HepG2 (cell line): ENCODE measurements around the gene FXYD6. TPM values are rescaled to one million over a fixed set of nuclear protein-coding genes. Genes with fewer than 3 reads are reported as not detected.
"Not testable (repeated sequence)": the region's sequence is repeated elsewhere in the genome, so short reads cannot be mapped to it uniquely, and the experiment has no call there.

Experiments used
- ATAC-seq: fragments of 200-7000 bp; cut with Tn5 transposase; 3 replicates; pipeline ENCODE4 v1.9.1; 2020; ENCODE audit warnings: mild to moderate bottlenecking, moderate library complexity
- BruUV-seq: library from RNA; stranded (reverse); fragments of 400-500 nt; replicated peaks from 2 replicates; lab custom pipeline; 2021; lab: Mats Ljungman, UMichigan
- CTCF ChIA-PET: fragments of 300-600 bp; formaldehyde crosslinking; extraction: SDS; loops from one replicate; lab custom pipeline; 2021; ENCODE audit warnings: low total read pairs, inconsistent platforms, low intra/inter-chr PET ratio; lab: Yijun Ruan, JAX
- POLR2A ChIA-PET: fragments of 350-600 bp; sonication (Branson Sonifier 250); formaldehyde crosslinking; loops from one replicate; lab custom pipeline; 2020; ENCODE audit warnings: antibody characterized with exemption, inconsistent platforms; lab: Yijun Ruan, JAX
- DNase-seq: peaks from one replicate; pipeline ENCODE4 v3.0.0-alpha.2; 2015; ENCODE audit warnings: low spot score
- FAIRE-seq: peaks from 3 replicates; lab custom pipeline; 2011; peaks lifted over from hg19 to GRCh38; lab: Jason Lieb, UNC
- H2AFZ ChIP-seq: one replicate; pipeline ENCODE4 v1.6.1; 2011; ENCODE audit warnings: low read length, inconsistent platforms
- H3K27ac ChIP-seq: fragments of 300-600 bp; 3 replicates; pipeline ENCODE4 v1.8.0; 2011; ENCODE audit warnings: mixed run types, mild to moderate bottlenecking, mixed read lengths, low read length, inconsistent platforms; ENCODE audit not compliant: insufficient read depth; ENCODE audit errors: extremely low read length
- H3K27me3 ChIP-seq, 2 experiments: fragments of 200-600 bp in 1 of 2; 2 replicates in 1 of 2; 3 replicates in 1 of 2; pipeline versions ENCODE4 v1.6.0 to v1.8.0; 2011; ENCODE audit warnings: low read length in 2 of 2, mild to moderate bottlenecking in 2 of 2, moderate library complexity in 2 of 2, inconsistent platforms in 1 of 2; ENCODE audit not compliant: insufficient read depth in 2 of 2, control insufficient read depth in 1 of 2
- H3K36me3 ChIP-seq, 2 experiments: fragments of 200-600 bp in 1 of 2; replicated peaks in 1 of 2; 2 replicates in 1 of 2; 3 replicates in 1 of 2; pipeline versions ENCODE4 v1.5.1 to v1.8.0; 2011; ENCODE audit warnings: low read length in 2 of 2, inconsistent platforms in 1 of 2; ENCODE audit not compliant: insufficient read depth in 2 of 2, control insufficient read depth in 1 of 2
- H3K4me1 ChIP-seq: 2 replicates; pipeline ENCODE4 v1.5.1; 2012; ENCODE audit warnings: low read length, inconsistent platforms; ENCODE audit not compliant: insufficient read depth
- H3K4me2 ChIP-seq: 2 replicates; pipeline ENCODE4 v1.6.0; 2011; ENCODE audit warnings: low read depth, low read length, inconsistent platforms
- H3K4me3 ChIP-seq, 3 experiments: fragments of 200-600 bp in 1 of 3; sonication (generic), shearing (Covaris generic) in 1 of 3; replicated peaks in 1 of 3; 2 replicates each; pipeline ENCODE4 v1.5.1; 2011 to 2016; ENCODE audit warnings: low read length in 3 of 3, inconsistent platforms in 2 of 3, low read depth in 2 of 3, mild to moderate bottlenecking in 2 of 3, control low read depth in 1 of 3, mixed read lengths in 1 of 3; ENCODE audit not compliant: insufficient read depth in 1 of 3
- H3K79me2 ChIP-seq: one replicate; pipeline ENCODE4 v1.6.1; 2011; ENCODE audit warnings: low read length, inconsistent platforms; ENCODE audit not compliant: insufficient read depth
- H3K9ac ChIP-seq: 2 replicates; pipeline ENCODE4 v1.6.0; 2011; ENCODE audit warnings: mild to moderate bottlenecking, low read depth, low read length, inconsistent platforms; ENCODE audit not compliant: insufficient read depth
- H3K9me3 ChIP-seq: 2 replicates; pipeline ENCODE4 v1.5.1; 2012; ENCODE audit warnings: mild to moderate bottlenecking, low read length
- H4K20me1 ChIP-seq: 2 replicates; pipeline ENCODE4 v1.6.0; 2011; ENCODE audit warnings: inconsistent platforms, mild to moderate bottlenecking, low read length, moderate library complexity; ENCODE audit not compliant: insufficient read depth
- CHD4 ChIP-seq: fragments of 200-600 bp; sonication (generic); IDR thresholded peaks from 2 replicates; pipeline ENCODE4 v1.7.0; 2017; ENCODE audit warnings: mild to moderate bottlenecking, low read length, borderline replicate concordance
- HDAC6 ChIP-seq: fragments of 200-600 bp; sonication (generic); IDR thresholded peaks from 2 replicates; pipeline ENCODE4 v1.7.0; 2017; ENCODE audit warnings: mild to moderate bottlenecking, antibody characterized with exemption, low read length, low read depth
- RFX1 ChIP-seq: fragments of 450-650 bp; IDR thresholded peaks from 2 replicates; pipeline ENCODE4 v1.6.1; 2017
- TBX2 ChIP-seq: sonication (generic); formaldehyde crosslinking; IDR thresholded peaks from 2 replicates; pipeline ENCODE4 v1.5.0; 2020; ENCODE audit warnings: missing genetic modification reagents, mild to moderate bottlenecking, borderline replicate concordance
- TOE1 ChIP-seq: sonication (generic); formaldehyde crosslinking; IDR thresholded peaks from 2 replicates; pipeline ENCODE4 v1.4.0; 2020; ENCODE audit warnings: mild to moderate bottlenecking, missing genetic modification reagents
- YEATS4 ChIP-seq: sonication (generic); formaldehyde crosslinking; IDR thresholded peaks from 2 replicates; pipeline ENCODE4 v1.4.0; 2020; ENCODE audit warnings: missing genetic modification reagents, borderline replicate concordance
- ZFP62 ChIP-seq: sonication (generic); formaldehyde crosslinking; IDR thresholded peaks from 2 replicates; pipeline ENCODE4 v1.4.0; 2020; ENCODE audit warnings: missing genetic modification reagents
- ZFP90 ChIP-seq: sonication (generic); formaldehyde crosslinking; IDR thresholded peaks from 2 replicates; pipeline ENCODE4 v1.8.0; 2022; ENCODE audit warnings: missing genetic modification reagents, mild to moderate bottlenecking, inconsistent platforms, borderline replicate concordance
- ZNF18 ChIP-seq: sonication (generic); formaldehyde crosslinking; IDR thresholded peaks from 2 replicates; pipeline ENCODE4 v1.8.0; 2022; ENCODE audit warnings: mild to moderate bottlenecking, missing genetic modification reagents; ENCODE audit not compliant: insufficient replicate concordance
- ZNF33A ChIP-seq: sonication (generic); formaldehyde crosslinking; IDR thresholded peaks from 2 replicates; pipeline ENCODE4 v1.5.1; 2020; ENCODE audit warnings: missing genetic modification reagents, mild to moderate bottlenecking, moderate library complexity, borderline replicate concordance
- ZNF414 ChIP-seq: sonication (generic); formaldehyde crosslinking; IDR thresholded peaks from 2 replicates; pipeline ENCODE4 v1.5.0; 2020; ENCODE audit warnings: missing genetic modification reagents
- ZNF678 ChIP-seq: sonication (generic); formaldehyde crosslinking; IDR thresholded peaks from 2 replicates; pipeline ENCODE4 v1.4.0; 2020; ENCODE audit warnings: mild to moderate bottlenecking, missing genetic modification reagents
- ZSCAN5A ChIP-seq: sonication (generic); formaldehyde crosslinking; IDR thresholded peaks from 2 replicates; pipeline ENCODE4 v1.8.0; 2022; ENCODE audit warnings: mild to moderate bottlenecking, missing genetic modification reagents, borderline replicate concordance
- WGBS: methylation state at CpG from one replicate; pipeline ENCODE4 v1.1.6; 2017; ENCODE audit warnings: low lambda C conversion rate; 5-methylcytosine and 5-hydroxymethylcytosine counted together
- in situ Hi-C: cut with HindIII; loops from 2 replicates; pipeline ENCODE4 v1.10.0; 2017; ENCODE audit warnings: low pct_unique_long_range_greater_than_20kb; ENCODE audit not compliant: extremely low pct_ligation_motif_present
- intact Hi-C: fragments of 100-400 bp; cut with micrococcal nuclease; formaldehyde crosslinking; loops from one replicate; pipeline ENCODE4 v1.10.0; 2022; ENCODE audit not compliant: unreplicated experiment
- polyA plus RNA-seq, 8 experiments: library from polyadenylated mRNA; depleted of rRNA in 3 of 8; stranded (reverse) in 7 of 8; unstranded in 1 of 8; fragments of >200 nt; fragmentation: Illumina TruSeq in 4 of 8; extraction: Trizol in 4 of 8; gene quantifications; 2 replicates each; pipeline versions ENCODE4 v1.2.1 to v1.2.3, GENCODE V29; 2011 to 2016; ENCODE audit warnings: low read depth in 4 of 8, missing spikeins in 1 of 8, mixed read lengths in 1 of 8; ENCODE audit not compliant: insufficient read depth in 1 of 8
- total RNA-seq, 5 experiments: library from RNA; depleted of rRNA; stranded (reverse); fragments of >200 nt; fragmentation: Illumina TruSeq; extraction: Trizol; gene quantifications; 2 replicates each; pipeline ENCODE4 v1.2.3, GENCODE V29; 2016; ENCODE audit warnings: low read depth in 1 of 5

Gene FXYD6
- total and polyA plus RNA-seq, 2 of the 13 experiments (the other 11 are each of a cell fraction or from before 2014, with no cell fraction given): not detected

GRCh38 chr11:117866526-117866925 is 9.9 kb downstream of the FXYD6 start (continued):
- TF ChIP-seq ZNF33A (no peak), ZFP90 (CRISPR knock-in tag) (no peak)

- in situ Hi-C loops, ATAC-seq, H3K36me3 ChIP-seq, DNase-seq, POLR2A ChIA-PET, H3K4me1 ChIP-seq, H3K27ac ChIP-seq, H2AFZ ChIP-seq, BruUV-seq, H4K20me1 ChIP-seq, FAIRE-seq, H3K4me2 ChIP-seq, H3K9me3 ChIP-seq, CTCF ChIA-PET, H3K79me2 ChIP-seq, H3K9ac ChIP-seq, H3K4me3 ChIP-seq, intact Hi-C loops: not testable (repeated sequence)
- H3K27me3 ChIP-seq: peaks cover 3 to 58% of the 10 kb centered on the region in 2 experiments; a peak in 4 of 5 replicates
- 39% methylated on average over 13 of the region's 13 CpGs for WGBS
Measured at GRCh38 chr11:117865546-117865945, 10.9 kb downstream of the FXYD6 start.

- H4K20me1 ChIP-seq: no peaks in the 10 kb centered on the region
- peaks cover 4 to 47% of the 10 kb centered on the region in 2 experiments; a peak in 3 of 5 replicates for H3K27me3 ChIP-seq
- DNase-seq: no peak
- H3K9ac ChIP-seq: no peak overlapping the region
- H3K4me2 ChIP-seq: no peak overlapping the region
- no peaks in the 10 kb centered on the region for H3K4me1 ChIP-seq
- H3K27ac ChIP-seq: no peak overlapping the region
- intact Hi-C loops (no loop called here), in situ Hi-C loops (no loop called here)
- no peak for FAIRE-seq
- ATAC-seq: no peak
- BruUV-seq: no TSS peak
- no peaks in the 10 kb centered on the region for H3K36me3 ChIP-seq
- no peaks in the 10 kb centered on the region for H3K79me2 ChIP-seq
- H2AFZ ChIP-seq: no peak overlapping the region
- WGBS: 39% methylated on average over 1 of the region's 1 CpG
- POLR2A ChIA-PET: no interaction called here
- CTCF ChIA-PET: no interaction called here
- H3K4me3 ChIP-seq: no peak overlapping the region
- H3K9me3 ChIP-seq: no peaks in the 10 kb centered on the region
- TF ChIP-seq ZNF414 (CRISPR knock-in tag): no peak
- no peak for TF ChIP-seq HDAC6
- TF ChIP-seq CHD4: no peak
- TF ChIP-seq ZSCAN5A (CRISPR knock-in tag): no peak
- TF ChIP-seq YEATS4: no peak
- TF ChIP-seq TBX2 (CRISPR knock-in tag): no peak
- TF ChIP-seq ZNF18 (CRISPR knock-in tag): no peak
- TF ChIP-seq TOE1 (CRISPR knock-in tag): no peak
- TF ChIP-seq RFX1: no peak
- no peak for TF ChIP-seq ZNF678
- TF ChIP-seq ZFP62 (CRISPR knock-in tag): no peak
Measured at GRCh38 chr11:117863383-117863782, 13.1 kb downstream of the FXYD6 start.
